ENCODE results near the gene SLC25A41. TPM values are rescaled to one million over a fixed set of nuclear protein-coding genes. Genes with fewer than 3 reads are reported as not detected.
A peak's percentile ranks its signal among the peaks of the same experiment; 100 is the strongest.

Gene SLC25A41
- polyA plus RNA-seq, 1 donor from 2014 or later, result 3.8 TPM

DNA sequence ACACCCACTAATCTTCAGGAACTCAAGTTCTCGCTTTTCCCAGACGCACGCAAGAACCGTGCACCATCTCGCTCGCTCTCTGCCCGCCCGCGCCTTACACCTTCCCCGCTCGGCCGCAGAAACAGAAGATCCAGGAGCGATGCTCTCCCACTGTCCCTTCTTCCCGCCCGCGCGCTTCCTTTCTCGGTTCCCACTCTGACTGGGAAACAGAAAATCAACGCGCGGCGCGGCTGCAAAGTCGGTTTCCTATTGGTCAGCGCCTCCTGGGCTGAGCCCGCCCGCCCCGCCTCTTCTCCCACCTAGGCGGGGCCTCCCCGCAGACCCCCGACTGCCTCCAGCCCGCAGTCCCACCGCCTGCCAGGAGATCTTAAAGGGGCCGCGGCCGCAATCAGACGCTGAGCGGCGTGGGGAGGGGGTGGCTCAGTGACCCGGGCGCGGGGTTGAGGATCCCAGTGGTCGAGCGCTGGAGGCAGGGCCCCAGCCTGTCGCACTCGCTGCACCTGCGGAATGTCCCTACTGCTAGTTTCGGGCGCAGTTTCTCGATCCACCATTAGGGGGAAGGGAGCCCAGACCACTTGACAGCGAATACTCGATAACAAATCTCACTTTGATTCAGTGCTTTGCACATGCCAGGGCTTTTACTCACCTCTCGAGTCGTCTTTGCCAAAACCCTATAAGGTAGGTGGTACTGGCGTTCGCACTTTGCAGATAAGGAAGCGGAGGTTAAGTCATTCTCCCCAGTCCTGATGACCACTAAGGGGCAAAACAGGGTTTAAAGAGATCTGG is 26.7 kb upstream of the SLC25A41 start:
- Histone ChIP-seq H3K36me3 (ENCODE audit: insufficient read depth, low read length) (peaks cover 4% of the 10 kb centered on the region), H3K9me3 (ENCODE audit: low read length) (no peaks in the 10 kb centered on the region), H3K9ac (ENCODE audit: low read length) (peak overlapping the region; percentile 67), H3K4me2 (ENCODE audit: low read length) (peak overlapping the region; percentile 78), H2AFZ (ENCODE audit: low read depth, low read length) (peak overlapping the region; percentile 57), H3K79me2 (replicated peaks; ENCODE audit: insufficient read depth, low read length) (no peaks in the 10 kb centered on the region), H3K4me3 (ENCODE audit: low read length) (peak overlapping the region; percentile 90), H4K20me1 (ENCODE audit: insufficient read depth) (no peaks in the 10 kb centered on the region), H3K9me2 (ENCODE audit: insufficient read depth, low read length) (no peaks in the 10 kb centered on the region), H3K27ac (ENCODE audit: low read length) (peak overlapping the region; percentile 70), H3K27me3 (ENCODE audit: insufficient read depth, low read depth, low read length) (peaks cover 33% of the 10 kb centered on the region), H3F3A (ENCODE audit: insufficient read depth, low read length, poor library complexity, severe bottlenecking) (no peaks in the 10 kb centered on the region)
- TF ChIP-seq POLR2AphosphoS5 (IDR thresholded peaks at IDR 0.05) (peak; percentile 45), EP300 (conservative IDR thresholded peaks at IDR 0.05; ENCODE audit: poor library complexity, severe bottlenecking) (peak; percentile 21), EZH2 (IDR thresholded peaks at IDR 0.05; ENCODE audit: borderline replicate concordance, insufficient read depth, low read length, poor library complexity, severe bottlenecking) (no peak), MXI1 (conservative IDR thresholded peaks at IDR 0.05; ENCODE audit: poor library complexity, severe bottlenecking) (peak; percentile 53), SMC3 (conservative IDR thresholded peaks at IDR 0.05; ENCODE audit: poor library complexity) (peak; percentile 69), RAD21 (conservative IDR thresholded peaks at IDR 0.05) (peak; percentile 63), TAF1 (IDR thresholded peaks at IDR 0.05; ENCODE audit: low read depth) (peak; percentile 35)
- TF ChIP-seq, protein P1, sequence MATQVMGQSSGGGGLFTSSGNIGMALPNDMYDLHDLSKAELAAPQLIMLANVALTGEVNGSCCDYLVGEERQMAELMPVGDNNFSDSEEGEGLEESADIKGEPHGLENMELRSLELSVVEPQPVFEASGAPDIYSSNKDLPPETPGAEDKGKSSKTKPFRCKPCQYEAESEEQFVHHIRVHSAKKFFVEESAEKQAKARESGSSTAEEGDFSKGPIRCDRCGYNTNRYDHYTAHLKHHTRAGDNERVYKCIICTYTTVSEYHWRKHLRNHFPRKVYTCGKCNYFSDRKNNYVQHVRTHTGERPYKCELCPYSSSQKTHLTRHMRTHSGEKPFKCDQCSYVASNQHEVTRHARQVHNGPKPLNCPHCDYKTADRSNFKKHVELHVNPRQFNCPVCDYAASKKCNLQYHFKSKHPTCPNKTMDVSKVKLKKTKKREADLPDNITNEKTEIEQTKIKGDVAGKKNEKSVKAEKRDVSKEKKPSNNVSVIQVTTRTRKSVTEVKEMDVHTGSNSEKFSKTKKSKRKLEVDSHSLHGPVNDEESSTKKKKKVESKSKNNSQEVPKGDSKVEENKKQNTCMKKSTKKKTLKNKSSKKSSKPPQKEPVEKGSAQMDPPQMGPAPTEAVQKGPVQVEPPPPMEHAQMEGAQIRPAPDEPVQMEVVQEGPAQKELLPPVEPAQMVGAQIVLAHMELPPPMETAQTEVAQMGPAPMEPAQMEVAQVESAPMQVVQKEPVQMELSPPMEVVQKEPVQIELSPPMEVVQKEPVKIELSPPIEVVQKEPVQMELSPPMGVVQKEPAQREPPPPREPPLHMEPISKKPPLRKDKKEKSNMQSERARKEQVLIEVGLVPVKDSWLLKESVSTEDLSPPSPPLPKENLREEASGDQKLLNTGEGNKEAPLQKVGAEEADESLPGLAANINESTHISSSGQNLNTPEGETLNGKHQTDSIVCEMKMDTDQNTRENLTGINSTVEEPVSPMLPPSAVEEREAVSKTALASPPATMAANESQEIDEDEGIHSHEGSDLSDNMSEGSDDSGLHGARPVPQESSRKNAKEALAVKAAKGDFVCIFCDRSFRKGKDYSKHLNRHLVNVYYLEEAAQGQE (IDR thresholded peaks at IDR 0.05; ENCODE audit: borderline replicate concordance), result peak; percentile 76
- TF ChIP-seq, protein P2, sequence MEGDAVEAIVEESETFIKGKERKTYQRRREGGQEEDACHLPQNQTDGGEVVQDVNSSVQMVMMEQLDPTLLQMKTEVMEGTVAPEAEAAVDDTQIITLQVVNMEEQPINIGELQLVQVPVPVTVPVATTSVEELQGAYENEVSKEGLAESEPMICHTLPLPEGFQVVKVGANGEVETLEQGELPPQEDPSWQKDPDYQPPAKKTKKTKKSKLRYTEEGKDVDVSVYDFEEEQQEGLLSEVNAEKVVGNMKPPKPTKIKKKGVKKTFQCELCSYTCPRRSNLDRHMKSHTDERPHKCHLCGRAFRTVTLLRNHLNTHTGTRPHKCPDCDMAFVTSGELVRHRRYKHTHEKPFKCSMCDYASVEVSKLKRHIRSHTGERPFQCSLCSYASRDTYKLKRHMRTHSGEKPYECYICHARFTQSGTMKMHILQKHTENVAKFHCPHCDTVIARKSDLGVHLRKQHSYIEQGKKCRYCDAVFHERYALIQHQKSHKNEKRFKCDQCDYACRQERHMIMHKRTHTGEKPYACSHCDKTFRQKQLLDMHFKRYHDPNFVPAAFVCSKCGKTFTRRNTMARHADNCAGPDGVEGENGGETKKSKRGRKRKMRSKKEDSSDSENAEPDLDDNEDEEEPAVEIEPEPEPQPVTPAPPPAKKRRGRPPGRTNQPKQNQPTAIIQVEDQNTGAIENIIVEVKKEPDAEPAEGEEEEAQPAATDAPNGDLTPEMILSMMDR (IDR thresholded peaks at IDR 0.05; ENCODE audit: poor library complexity, severe bottlenecking), result peak; percentile 86

DNA sequence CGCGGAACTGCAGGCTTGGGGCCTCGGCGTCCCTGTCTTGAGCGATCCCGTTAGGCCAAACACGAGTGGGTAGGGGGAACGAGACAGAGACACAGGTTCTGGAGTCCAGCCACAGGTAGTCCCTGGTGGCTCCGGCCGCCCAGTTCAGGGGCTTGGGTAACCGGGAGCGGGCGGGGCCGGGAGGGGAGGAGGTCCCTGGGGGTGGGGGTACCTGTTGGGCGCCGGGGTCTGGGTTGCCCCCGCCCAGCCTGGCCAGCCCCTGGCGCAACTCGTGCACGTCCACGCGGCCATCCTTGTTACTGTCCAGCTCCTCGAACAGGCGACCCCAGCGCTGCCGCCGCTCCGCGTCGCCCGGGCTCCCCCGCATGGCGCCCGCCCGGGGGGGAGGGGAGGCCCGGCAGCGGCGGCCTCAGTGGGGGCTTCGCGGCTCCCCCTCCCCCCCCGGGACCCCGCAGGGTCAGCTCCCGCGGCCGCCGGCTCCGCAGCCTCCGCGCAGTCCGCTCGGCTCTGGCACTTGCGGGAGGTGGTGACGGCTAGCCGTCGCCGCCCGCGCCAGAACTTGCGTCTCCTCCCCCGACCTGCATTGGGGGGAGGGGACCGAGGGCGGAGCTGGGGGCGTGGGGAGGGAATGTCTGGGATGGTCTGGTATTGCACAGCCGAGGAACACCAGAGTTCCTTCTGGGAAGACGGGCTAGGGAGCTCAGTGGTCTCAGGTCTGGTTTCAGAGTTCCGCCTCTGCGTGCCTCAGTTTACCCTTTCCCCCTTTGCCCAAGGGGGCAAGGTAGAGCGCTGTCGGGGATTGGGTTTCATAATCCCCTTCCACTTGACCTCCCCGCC is 25.9 kb upstream of the SLC25A41 start, which contains the start of gene SLC25A23:
Gene SLC25A23 (minus strand): TSS at position 531 of the 837 bp plus-strand sequence. CDS start 164 bp downstream, at position 367.
- peaks cover 25% of the 10 kb centered on the region for H3K27me3 ChIP-seq (ENCODE audit: insufficient read depth, low read depth, low read length)
- H3K4me3 ChIP-seq (ENCODE audit: low read length), result peak within 1 kb of the TSS; percentile 90
- no peaks in the 10 kb centered on the region for H3K79me2 ChIP-seq (replicated peaks; ENCODE audit: insufficient read depth, low read length)
- TF ChIP-seq, protein P1 (IDR thresholded peaks at IDR 0.05; ENCODE audit: borderline replicate concordance), result peak; percentile 76
- TF ChIP-seq POLR2AphosphoS5 (IDR thresholded peaks at IDR 0.05) (no peak), MXI1 (conservative IDR thresholded peaks at IDR 0.05; ENCODE audit: poor library complexity, severe bottlenecking) (peak; percentile 64)
- TF ChIP-seq, protein P2 (IDR thresholded peaks at IDR 0.05; ENCODE audit: poor library complexity, severe bottlenecking), result no peak
- H3K9me2 ChIP-seq (ENCODE audit: insufficient read depth, low read length), result no peaks in the 10 kb centered on the region
- H3F3A ChIP-seq (ENCODE audit: insufficient read depth, low read length, poor library complexity, severe bottlenecking), result no peaks in the 10 kb centered on the region
- no peaks in the 10 kb centered on the region for H4K20me1 ChIP-seq (ENCODE audit: insufficient read depth)
- peak within 1 kb of the TSS; percentile 67 for H3K9ac ChIP-seq (ENCODE audit: low read length)
- peaks cover under 1% of the 10 kb centered on the region for H3K9me3 ChIP-seq (ENCODE audit: low read length)
- peak within 1 kb of the TSS; percentile 57 for H2AFZ ChIP-seq (ENCODE audit: low read depth, low read length)
- H3K36me3 ChIP-seq (ENCODE audit: insufficient read depth, low read length), result peaks cover 12% of the 10 kb centered on the region
- peak within 1 kb of the TSS; percentile 78 for H3K4me2 ChIP-seq (ENCODE audit: low read length)
- H3K27ac ChIP-seq (ENCODE audit: low read length), result peak within 1 kb of the TSS; percentile 70
